Type B pancreatic cell (in vitro differentiated cells): ENCODE measurements around the gene MKLN1. TPM values are rescaled to one million over a fixed set of nuclear protein-coding genes. Genes with fewer than 3 reads are reported as not detected.

Source experiments
- DNase-seq: peaks from one replicate; pipeline ENCODE4 v3.0.0; 2021; ENCODE audit warnings: mixed read lengths; ENCODE audit not compliant: unreplicated experiment; ENCODE audit errors: extremely low spot score
- H3K27ac Mint-ChIP-seq: 2 replicates; pipeline ENCODE4 v1.8.0; 2021; ENCODE audit warnings: mild to moderate bottlenecking, mixed read lengths
- H3K27me3 Mint-ChIP-seq: 2 replicates; pipeline ENCODE4 v1.8.0; 2021; ENCODE audit warnings: mixed read lengths
- H3K36me3 Mint-ChIP-seq: 2 replicates; pipeline ENCODE4 v1.8.0; 2021; ENCODE audit warnings: mixed read lengths
- H3K4me1 Mint-ChIP-seq: one replicate; pipeline ENCODE4 v1.8.0; 2021; ENCODE audit warnings: mixed read lengths; ENCODE audit not compliant: unreplicated experiment
- H3K4me3 Mint-ChIP-seq: 2 replicates; pipeline ENCODE4 v1.8.0; 2021; ENCODE audit warnings: mild to moderate bottlenecking, mixed read lengths
- H3K9me3 Mint-ChIP-seq: 2 replicates; pipeline ENCODE4 v1.8.0; 2021; ENCODE audit warnings: mixed read lengths
- CTCF ChIP-seq: fragments of 200-600 bp; sonication (generic); conservative IDR thresholded peaks from 2 replicates; pipeline ENCODE4 v1.5.0; 2021; ENCODE audit warnings: antibody characterized with exemption, mild to moderate bottlenecking
- total RNA-seq: library from RNA; stranded (reverse); gene quantifications from 2 replicates; pipeline ENCODE4 v1.2.1, GENCODE V29; 2021; ENCODE audit warnings: low replicate concordance

MKLN1 gene
- total RNA-seq, 1 donor from 2014 or later = 47.7 TPM

GRCh38 chr7:131486346-131486745, 158.7 kb downstream of the MKLN1 start:
- DNase-seq = no peak
- no peaks in the 10 kb centered on the region for H3K27me3 Mint-ChIP-seq
- H3K9me3 Mint-ChIP-seq = no peaks in the 10 kb centered on the region
- no peak overlapping the region for H3K27ac Mint-ChIP-seq
- peaks cover 8% of the 10 kb centered on the region for H3K36me3 Mint-ChIP-seq
- no peak for TF ChIP-seq CTCF
- H3K4me1 Mint-ChIP-seq = no peaks in the 10 kb centered on the region
- H3K4me3 Mint-ChIP-seq = no peak overlapping the region

GRCh38 chr7:131487217-131487616, 159.5 kb downstream of the MKLN1 start:
- H3K4me3 Mint-ChIP-seq = no peak overlapping the region
- no peak for DNase-seq
- H3K36me3 Mint-ChIP-seq = peaks cover 8% of the 10 kb centered on the region
- no peak for TF ChIP-seq CTCF
- H3K4me1 Mint-ChIP-seq = no peaks in the 10 kb centered on the region
- H3K27ac Mint-ChIP-seq = no peak overlapping the region
- H3K27me3 Mint-ChIP-seq = no peaks in the 10 kb centered on the region
- H3K9me3 Mint-ChIP-seq = no peaks in the 10 kb centered on the region

- no peak overlapping the region for H3K4me3 Mint-ChIP-seq
- H3K27me3 Mint-ChIP-seq = no peaks in the 10 kb centered on the region
- TF ChIP-seq CTCF = peak; percentile 63
- H3K27ac Mint-ChIP-seq = no peak overlapping the region
- peaks cover 5% of the 10 kb centered on the region for H3K36me3 Mint-ChIP-seq
- H3K4me1 Mint-ChIP-seq = no peaks in the 10 kb centered on the region
- H3K9me3 Mint-ChIP-seq = no peaks in the 10 kb centered on the region
- DNase-seq = no peak
Observed at GRCh38 chr7:131488361-131488760, 160.7 kb downstream of the MKLN1 start.

DNA sequence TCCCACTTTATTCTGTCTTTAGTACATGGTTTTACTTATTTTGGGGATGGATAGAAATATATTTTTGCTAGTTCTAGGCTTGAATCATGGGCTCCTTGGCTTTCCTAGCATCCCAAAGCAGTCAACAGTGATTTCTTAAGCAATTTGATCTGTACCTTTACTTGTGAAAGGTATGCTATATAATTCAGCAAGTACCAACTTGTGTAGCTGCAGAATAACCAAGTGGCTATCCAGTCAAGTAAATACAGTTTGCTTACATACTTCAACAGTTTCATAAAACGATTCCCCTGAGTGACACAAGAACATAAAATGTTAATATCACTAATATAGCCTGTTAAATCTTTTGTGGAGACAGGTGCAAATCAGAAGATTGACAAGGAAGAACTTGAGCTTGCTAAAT, 161.5 kb downstream of the MKLN1 start:
- no peaks in the 10 kb centered on the region for H3K9me3 Mint-ChIP-seq
- no peaks in the 10 kb centered on the region for H3K27me3 Mint-ChIP-seq
- H3K4me1 Mint-ChIP-seq = no peaks in the 10 kb centered on the region
- H3K4me3 Mint-ChIP-seq = no peak overlapping the region
- TF ChIP-seq CTCF = no peak
- no peak overlapping the region for H3K27ac Mint-ChIP-seq
- DNase-seq = no peak
- peaks cover 3% of the 10 kb centered on the region for H3K36me3 Mint-ChIP-seq

DNA sequence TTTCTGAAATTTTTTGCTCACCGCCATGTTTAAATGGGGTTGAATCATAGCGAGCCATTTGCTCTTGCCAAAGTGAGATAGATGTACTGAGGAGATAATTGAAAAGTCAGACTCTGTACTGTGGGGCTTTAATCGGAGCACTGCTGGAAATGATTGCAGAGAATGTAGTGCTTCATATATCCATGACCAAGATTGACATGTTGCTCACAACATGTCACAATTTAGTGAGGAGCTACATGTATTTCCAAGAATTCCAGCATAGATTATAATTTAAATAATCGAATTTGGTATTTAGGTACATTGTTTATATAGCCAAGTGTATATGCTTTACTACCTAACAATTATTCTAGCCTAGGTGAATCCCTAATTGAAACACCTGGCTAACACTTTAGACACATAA, 162.2 kb downstream of the MKLN1 start:
- DNase-seq = no peak
- peaks cover 3% of the 10 kb centered on the region for H3K36me3 Mint-ChIP-seq
- no peaks in the 10 kb centered on the region for H3K4me1 Mint-ChIP-seq
- H3K9me3 Mint-ChIP-seq = no peaks in the 10 kb centered on the region
- H3K4me3 Mint-ChIP-seq = no peak overlapping the region
- no peak overlapping the region for H3K27ac Mint-ChIP-seq
- no peaks in the 10 kb centered on the region for H3K27me3 Mint-ChIP-seq
- TF ChIP-seq CTCF = no peak

- TF ChIP-seq CTCF = no peak
- Mint-ChIP-seq H3K4me3 (no peak overlapping the region), H3K9me3 (no peaks in the 10 kb centered on the region), H3K36me3 (peaks cover 16% of the 10 kb centered on the region), H3K27me3 (no peaks in the 10 kb centered on the region), H3K27ac (no peak overlapping the region), H3K4me1 (no peaks in the 10 kb centered on the region)
- no peak for DNase-seq
Observed at GRCh38 chr7:131493081-131493480, 165.4 kb downstream of the MKLN1 start.
